ENCODE results near the gene LMAN2. TPM values are rescaled to one million over a fixed set of nuclear protein-coding genes. Genes with fewer than 3 reads are reported as not detected.
"Not testable (repeated sequence)": the region's sequence is repeated elsewhere in the genome, so short reads cannot be mapped to it uniquely, and the experiment has no call there.

Gene LMAN2
- total RNA-seq, 2 donors from 2014 or later: 75.5 to 89.8 TPM

GRCh38 chr5:177306674-177307543 lies 44.6 kb downstream of the LMAN2 start:
- ATAC-seq (no peak), DNase-seq (no peak)
- Mint-ChIP-seq H3K36me3 (ENCODE audit: low read depth) (no peaks in the 10 kb centered on the region), H3K27ac (peak overlapping the region; percentile 56), H3K27me3 (no peaks in the 10 kb centered on the region), H3K4me3 (no peak overlapping the region), H3K4me1 (peaks cover 51% of the 10 kb centered on the region)
- H3K9me3 ChIP-seq (ENCODE audit: control insufficient read depth, low read length, poor library complexity, severe bottlenecking): no peaks in the 10 kb centered on the region

GRCh38 chr5:177306103-177306640 lies 45.3 kb downstream of the LMAN2 start:
- Mint-ChIP-seq H3K27ac (peak overlapping the region; percentile 56), H3K4me3 (peak overlapping the region; percentile 49), H3K4me1 (peaks cover 51% of the 10 kb centered on the region)
- not testable (repeated sequence) for ATAC-seq; H3K27me3 Mint-ChIP-seq; DNase-seq; H3K9me3 ChIP-seq (ENCODE audit: control insufficient read depth, low read length, poor library complexity, severe bottlenecking); H3K36me3 Mint-ChIP-seq (ENCODE audit: low read depth)

- Mint-ChIP-seq H3K27ac (peak overlapping the region; percentile 89), H3K27me3 (no peaks in the 10 kb centered on the region), H3K4me1 (peaks cover 53% of the 10 kb centered on the region), H3K4me3 (peak overlapping the region; percentile 93), H3K36me3 (ENCODE audit: low read depth) (no peaks in the 10 kb centered on the region)
- ATAC-seq (no peak), DNase-seq (no peak)
- H3K9me3 ChIP-seq (ENCODE audit: control insufficient read depth, low read length, poor library complexity, severe bottlenecking): no peaks in the 10 kb centered on the region
Observed at GRCh38 chr5:177304392-177305119, 46.9 kb downstream of the LMAN2 start.

- H3K27ac Mint-ChIP-seq: peak overlapping the region; percentile 89
- ATAC-seq: peak; percentile 10
- H3K36me3 Mint-ChIP-seq (ENCODE audit: low read depth): no peaks in the 10 kb centered on the region
- H3K4me1 Mint-ChIP-seq: peaks cover 53% of the 10 kb centered on the region
- DNase-seq: no peak
- H3K9me3 ChIP-seq (ENCODE audit: control insufficient read depth, low read length, poor library complexity, severe bottlenecking): no peaks in the 10 kb centered on the region
- H3K27me3 Mint-ChIP-seq: no peaks in the 10 kb centered on the region
- peak overlapping the region; percentile 93 for H3K4me3 Mint-ChIP-seq
Observed at GRCh38 chr5:177303925-177304391, 47.5 kb downstream of the LMAN2 start.

GRCh38 chr5:177303121-177303924 lies 48.1 kb downstream of the LMAN2 start, which contains the start of the genes PRELID1 and RAB24:
Gene PRELID1, plus strand, starts transcription at chr5:177303799. Its CDS starts 187 bp downstream, at chr5:177303986.
Gene RAB24, minus strand, starts transcription at chr5:177303719. Its CDS starts 431 bp downstream, at chr5:177303288.
- Mint-ChIP-seq H3K27me3 (no peaks in the 10 kb centered on the region), H3K27ac (peak within 1 kb of the TSS; percentile 89), H3K4me3 (peak within 1 kb of the TSS; percentile 93), H3K36me3 (ENCODE audit: low read depth) (no peaks in the 10 kb centered on the region), H3K4me1 (peaks cover 50% of the 10 kb centered on the region)
- no peaks in the 10 kb centered on the region for H3K9me3 ChIP-seq (ENCODE audit: control insufficient read depth, low read length, poor library complexity, severe bottlenecking)
- peak; percentile 70 for ATAC-seq
- peak; percentile 82 to 87 (median 85) for DNase-seq

GRCh38 chr5:177302354-177303110 lies 48.9 kb downstream of the LMAN2 start:
- peaks cover 47% of the 10 kb centered on the region for H3K4me1 Mint-ChIP-seq
- DNase-seq (no peak), ATAC-seq (no peak)
- no peaks in the 10 kb centered on the region for H3K9me3 ChIP-seq (ENCODE audit: control insufficient read depth, low read length, poor library complexity, severe bottlenecking)
- peak overlapping the region; percentile 89 for H3K27ac Mint-ChIP-seq
- H3K36me3 Mint-ChIP-seq (ENCODE audit: low read depth): no peaks in the 10 kb centered on the region
- H3K4me3 Mint-ChIP-seq: peak overlapping the region; percentile 93
- no peaks in the 10 kb centered on the region for H3K27me3 Mint-ChIP-seq

- Mint-ChIP-seq H3K27me3 (no peaks in the 10 kb centered on the region), H3K36me3 (ENCODE audit: low read depth) (no peaks in the 10 kb centered on the region), H3K4me1 (peaks cover 45% of the 10 kb centered on the region), H3K27ac (peak overlapping the region; percentile 89), H3K4me3 (peak overlapping the region; percentile 93)
- H3K9me3 ChIP-seq (ENCODE audit: control insufficient read depth, low read length, poor library complexity, severe bottlenecking): no peaks in the 10 kb centered on the region
- ATAC-seq (no peak), DNase-seq (no peak)
Observed at GRCh38 chr5:177301503-177302165, 49.8 kb downstream of the LMAN2 start.

GRCh38 chr5:177300951-177301350 lies 50.5 kb downstream of the LMAN2 start:
- H3K27me3 Mint-ChIP-seq: no peaks in the 10 kb centered on the region
- no peak for ATAC-seq
- peak overlapping the region; percentile 93 for H3K27ac Mint-ChIP-seq
- DNase-seq: no peak
- H3K9me3 ChIP-seq (ENCODE audit: control insufficient read depth, low read length, poor library complexity, severe bottlenecking): no peaks in the 10 kb centered on the region
- H3K4me1 Mint-ChIP-seq: peaks cover 49% of the 10 kb centered on the region
- no peaks in the 10 kb centered on the region for H3K36me3 Mint-ChIP-seq (ENCODE audit: low read depth)
- H3K4me3 Mint-ChIP-seq: peak overlapping the region; percentile 77

- Mint-ChIP-seq H3K36me3 (ENCODE audit: low read depth) (no peaks in the 10 kb centered on the region), H3K27me3 (no peaks in the 10 kb centered on the region), H3K27ac (peak overlapping the region; percentile 93), H3K4me3 (peak overlapping the region; percentile 77), H3K4me1 (peaks cover 55% of the 10 kb centered on the region)
- peak; percentile 54 for ATAC-seq
- no peak for DNase-seq
- H3K9me3 ChIP-seq (ENCODE audit: control insufficient read depth, low read length, poor library complexity, severe bottlenecking): no peaks in the 10 kb centered on the region
Observed at GRCh38 chr5:177300236-177300880, 51.1 kb downstream of the LMAN2 start.

- DNase-seq (no peak), ATAC-seq (no peak)
- H3K27me3 Mint-ChIP-seq: no peaks in the 10 kb centered on the region
- peaks cover 48% of the 10 kb centered on the region for H3K4me1 Mint-ChIP-seq
- H3K4me3 Mint-ChIP-seq: no peak overlapping the region
- peak overlapping the region; percentile 93 for H3K27ac Mint-ChIP-seq
- H3K9me3 ChIP-seq (ENCODE audit: control insufficient read depth, low read length, poor library complexity, severe bottlenecking): no peaks in the 10 kb centered on the region
- H3K36me3 Mint-ChIP-seq (ENCODE audit: low read depth): no peaks in the 10 kb centered on the region
Observed at GRCh38 chr5:177299697-177300096, 51.8 kb downstream of the LMAN2 start.

- no peaks in the 10 kb centered on the region for H3K9me3 ChIP-seq (ENCODE audit: control insufficient read depth, low read length, poor library complexity, severe bottlenecking)
- peaks cover 40% of the 10 kb centered on the region for H3K4me1 Mint-ChIP-seq
- ATAC-seq (no peak), DNase-seq (no peak)
- H3K27ac Mint-ChIP-seq: no peak overlapping the region
- H3K4me3 Mint-ChIP-seq: no peak overlapping the region
- no peaks in the 10 kb centered on the region for H3K27me3 Mint-ChIP-seq
- no peaks in the 10 kb centered on the region for H3K36me3 Mint-ChIP-seq (ENCODE audit: low read depth)
Observed at GRCh38 chr5:177297922-177298321, 53.5 kb downstream of the LMAN2 start.

Data from T-helper 17 cell (primary cell).